ENCODE data around the gene BDH2.

Gene BDH2

DNA sequence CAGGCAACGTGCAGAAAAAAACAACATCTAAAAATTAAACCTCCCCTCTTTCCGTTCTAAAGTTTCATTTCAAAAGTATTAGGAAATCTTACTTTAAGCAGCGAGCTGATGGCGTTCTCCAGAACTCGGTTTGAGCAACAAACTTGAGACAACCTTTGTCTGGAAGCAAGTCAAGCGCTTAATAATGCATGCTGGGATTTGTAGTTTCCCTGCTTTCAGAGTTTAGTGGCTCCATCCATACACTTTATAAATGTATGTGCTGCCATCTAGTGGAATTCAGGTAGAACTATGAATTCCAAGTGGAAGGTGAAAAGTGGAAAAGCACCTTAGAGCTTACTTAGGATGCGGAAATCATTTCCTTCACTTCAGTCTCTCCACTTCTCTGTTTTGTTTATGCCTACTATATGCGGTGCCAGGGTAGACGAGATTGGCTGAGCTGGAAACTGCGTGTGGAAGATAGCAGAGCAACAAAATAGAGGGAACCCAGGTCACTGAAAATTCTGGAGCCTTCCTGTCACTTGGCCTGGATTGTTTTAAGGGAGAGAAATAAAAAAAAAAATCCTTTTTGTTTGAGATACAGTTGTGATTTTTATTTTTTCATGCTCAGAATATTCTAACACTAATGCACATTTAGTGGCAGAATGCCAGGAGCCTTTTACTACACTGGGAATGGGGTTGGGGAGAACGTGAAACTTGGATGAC is at the start of gene BDH2:
BDH2 (minus strand) TSS at position 144 of the 702 bp plus-strand sequence. CDS start 3,580 bp downstream, outside the sequence.
- peak; percentile 91 for DNase-seq

DNA sequence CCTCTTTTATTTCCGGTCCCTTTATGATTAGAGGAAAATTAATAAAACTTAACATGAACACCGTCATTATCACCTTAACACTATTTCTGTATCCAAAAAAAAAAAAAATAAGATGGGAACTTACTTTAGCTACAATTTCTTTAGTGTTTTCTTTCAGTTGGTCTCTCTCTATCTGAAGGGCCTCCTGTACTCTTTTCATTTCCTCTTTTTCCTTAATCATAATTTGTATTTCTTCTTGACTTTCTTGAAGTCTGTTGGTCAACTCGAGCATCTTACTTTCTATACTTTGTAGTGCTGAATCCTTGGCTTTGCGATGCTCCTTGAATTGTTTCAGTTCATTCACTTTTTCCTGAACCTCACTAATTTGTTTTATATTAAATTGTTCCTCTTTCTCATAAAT is 45.3 kb upstream of the BDH2 start:
- DNase-seq = no peak

DNA sequence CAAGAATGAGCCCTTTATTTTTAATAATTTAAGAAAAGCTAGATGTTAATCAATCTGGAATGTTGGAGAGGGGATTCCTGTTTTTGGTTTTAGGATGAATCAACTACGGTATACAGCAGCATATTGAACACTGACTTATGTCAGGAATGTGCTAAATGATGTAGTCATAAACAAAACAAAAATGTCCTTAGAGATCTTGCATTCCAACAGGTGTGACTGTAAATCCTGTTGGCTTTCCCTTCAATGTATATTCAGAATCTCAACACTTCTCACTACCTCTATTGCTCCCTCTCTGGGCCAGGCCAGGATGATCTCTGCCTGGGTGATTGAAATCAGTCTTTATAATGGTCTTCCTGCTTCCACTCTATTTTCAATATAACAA is 37.8 kb upstream of the BDH2 start:
- DNase-seq = no peak

DNA sequence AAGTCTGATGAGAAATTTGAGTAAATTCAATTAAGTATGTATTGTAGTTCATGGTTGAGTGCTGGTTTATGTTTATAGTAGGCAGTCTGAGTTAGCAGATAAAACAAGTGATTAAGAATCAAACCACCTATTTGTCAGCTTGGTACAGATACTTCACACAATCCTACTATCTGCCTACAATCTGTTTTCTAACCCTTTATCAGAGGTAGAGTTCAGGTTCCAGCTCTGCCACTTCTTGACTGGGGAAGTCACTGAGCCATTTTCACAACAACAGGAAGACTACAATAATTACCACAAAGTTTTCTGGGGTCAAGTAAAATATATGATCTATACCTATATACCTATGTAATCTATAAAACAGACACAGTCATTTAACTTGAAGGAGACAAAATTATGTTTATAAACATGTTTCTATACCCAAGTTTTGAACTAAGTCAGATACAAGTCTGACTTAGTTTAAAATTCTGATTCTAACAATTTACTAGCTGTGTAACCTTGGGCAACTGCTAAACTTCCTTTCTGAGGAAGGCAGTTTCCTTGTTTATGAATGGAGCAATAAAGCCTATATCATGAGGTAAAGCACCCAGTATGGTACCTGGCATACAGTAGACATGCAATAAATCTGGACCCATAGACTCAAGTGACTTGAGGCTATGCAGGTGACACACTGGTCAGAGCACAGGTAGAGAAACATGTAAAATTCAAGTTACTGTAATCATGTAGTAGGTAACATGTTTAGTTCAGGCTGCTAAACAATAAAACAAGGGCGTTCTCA is 37.2 kb upstream of the BDH2 start:
- no peak for DNase-seq

DNA sequence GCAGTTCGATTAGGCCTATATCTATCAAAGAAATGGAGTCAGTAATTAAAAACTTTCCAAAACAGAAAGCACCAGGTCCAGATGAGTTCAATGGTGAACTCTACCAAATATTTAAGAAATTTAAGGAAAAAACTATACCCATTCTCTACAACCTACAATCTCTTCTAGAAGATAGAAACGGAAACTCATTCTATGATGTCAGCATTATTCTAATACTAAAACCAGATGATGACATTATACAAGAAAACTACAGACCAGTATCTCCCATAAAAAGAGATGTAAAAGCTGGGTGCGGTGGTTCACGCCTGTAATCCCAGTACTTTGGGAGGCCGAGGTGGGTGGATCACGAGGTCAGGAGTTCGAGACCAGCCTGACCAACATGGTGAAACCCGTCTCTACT is 29.5 kb upstream of the BDH2 start:
- DNase-seq = no peak

DNA sequence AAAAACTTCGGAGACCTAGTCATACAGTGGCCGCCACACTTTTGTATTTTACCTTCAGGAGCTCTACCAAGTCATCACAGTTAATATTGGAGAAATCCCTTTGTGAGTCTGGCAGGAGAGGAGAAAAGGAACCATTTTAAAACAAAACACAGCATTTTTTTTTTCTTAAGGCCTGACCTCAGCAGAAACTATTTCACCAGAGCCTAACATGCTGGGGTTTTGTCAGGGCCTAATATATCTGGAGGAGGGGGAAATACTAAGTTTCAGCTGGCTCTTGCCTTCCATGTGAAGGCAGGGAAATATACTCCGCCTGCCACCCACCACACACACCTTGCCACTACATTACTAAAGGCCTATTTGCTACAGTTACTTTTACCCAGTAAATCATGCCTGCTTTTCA is 26.5 kb upstream of the BDH2 start:
- no peak for DNase-seq

DNA sequence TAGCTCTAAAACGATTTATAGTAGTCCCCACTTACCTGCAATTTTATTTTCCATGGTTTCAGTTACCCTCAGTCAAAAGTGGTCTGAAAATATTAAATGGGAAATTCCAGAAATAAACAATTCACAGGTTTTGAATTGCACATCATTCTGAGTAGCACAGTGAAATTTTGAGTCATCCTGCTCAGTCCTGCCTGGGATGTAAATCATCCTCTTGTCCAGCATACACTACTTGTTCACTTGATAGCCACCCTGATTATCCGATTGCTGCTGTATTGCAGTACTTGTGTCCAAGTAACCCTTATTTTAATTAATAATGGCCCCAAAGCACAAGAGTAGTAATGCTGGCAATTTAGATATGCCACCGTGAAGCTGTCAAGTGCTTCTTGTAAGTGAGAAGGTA is 23.5 kb upstream of the BDH2 start:
- no peak for DNase-seq

DNA sequence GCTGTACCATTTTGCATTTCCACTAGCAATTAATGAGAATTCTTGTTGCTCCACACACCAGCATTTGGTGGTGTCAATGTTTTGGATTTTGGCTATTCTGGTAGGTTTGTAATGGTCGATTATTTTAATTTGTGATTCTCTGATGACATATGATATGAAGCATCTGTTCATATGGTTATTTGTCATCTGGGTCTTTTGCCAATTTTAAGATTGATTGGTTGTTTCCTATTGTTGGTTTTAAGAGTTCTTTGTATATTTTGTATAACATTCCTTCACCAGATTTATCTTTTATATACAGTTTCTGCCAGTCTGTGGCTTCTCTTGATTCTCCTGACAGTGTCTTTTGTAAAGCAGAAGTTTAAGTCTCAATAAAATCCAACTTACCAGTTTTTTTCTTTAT is 18.5 kb upstream of the BDH2 start:
- DNase-seq = no peak

DNA sequence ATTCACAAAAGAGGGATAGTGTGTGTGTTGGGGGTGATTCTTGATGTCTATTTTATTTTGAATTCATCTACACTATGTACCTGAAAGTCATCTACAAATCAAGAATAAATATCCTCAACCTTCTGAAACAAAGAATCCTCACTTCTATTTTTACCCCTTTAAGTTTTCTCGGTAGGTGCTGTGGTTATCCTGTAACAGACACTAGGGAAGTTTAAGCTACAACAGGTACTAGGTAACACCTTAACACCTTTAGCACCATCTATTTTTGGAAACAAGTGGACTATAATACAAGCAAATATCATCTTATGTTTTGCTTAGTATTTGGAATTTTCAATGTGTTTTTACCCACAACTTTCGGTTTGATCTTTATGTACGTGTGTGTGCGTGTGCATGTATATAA is 12.0 kb upstream of the BDH2 start:
- no peak for DNase-seq

DNA sequence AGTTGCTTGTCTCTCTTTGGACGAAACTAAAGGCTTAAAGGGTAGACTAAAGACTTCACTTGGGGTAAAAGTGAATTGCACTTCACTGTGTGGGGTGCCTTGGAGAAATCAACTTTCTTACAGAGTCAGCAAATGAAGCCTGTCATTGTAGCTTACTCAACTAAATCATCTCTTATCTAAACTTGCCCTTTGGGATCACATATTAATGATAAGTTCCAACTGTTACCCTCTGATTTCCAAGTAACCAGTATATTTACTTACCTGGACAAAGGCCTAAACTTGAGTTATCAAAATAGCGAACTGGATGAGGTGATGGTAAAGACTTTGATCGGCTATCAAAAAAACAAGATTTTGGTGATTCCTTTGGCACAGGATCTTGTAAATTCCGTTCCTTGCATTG is 8.9 kb upstream of the BDH2 start:
- no peak for DNase-seq

DNA sequence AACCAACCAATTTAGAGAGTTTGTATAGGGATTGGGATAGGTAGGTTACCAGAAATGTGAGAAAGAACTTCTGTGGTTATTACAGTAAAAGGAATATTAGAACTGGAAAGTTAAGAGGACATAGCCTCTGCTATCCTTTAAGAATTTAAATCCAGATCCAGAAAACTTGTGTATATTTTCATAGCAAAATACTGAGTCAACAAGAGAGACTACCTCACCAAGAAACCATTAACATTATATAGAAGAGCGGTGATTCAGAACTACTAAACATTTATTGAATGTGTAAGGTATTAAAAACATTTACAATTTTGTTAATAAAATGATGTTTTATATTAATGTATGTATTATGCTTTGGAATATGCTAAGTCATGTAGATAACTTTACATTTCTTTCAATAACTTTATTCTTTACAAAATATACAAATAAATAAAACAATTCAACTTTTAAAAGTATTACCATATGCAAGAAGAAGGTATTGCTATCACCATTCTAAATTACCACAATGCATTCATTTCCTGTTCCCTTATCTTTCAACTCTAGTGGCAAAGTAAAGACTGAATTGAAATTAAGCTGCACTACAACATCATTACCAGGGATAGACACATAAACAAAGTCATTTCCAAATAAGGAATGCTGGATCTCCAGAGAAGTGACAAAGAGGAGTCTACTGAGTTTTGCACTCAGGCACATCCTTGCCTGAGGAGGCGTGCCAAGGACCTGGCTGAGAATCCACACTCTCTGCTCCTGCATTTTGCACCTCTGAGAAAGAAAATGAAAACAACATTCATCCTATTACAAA is 6.1 kb upstream of the BDH2 start:
- no peak for DNase-seq

DNA sequence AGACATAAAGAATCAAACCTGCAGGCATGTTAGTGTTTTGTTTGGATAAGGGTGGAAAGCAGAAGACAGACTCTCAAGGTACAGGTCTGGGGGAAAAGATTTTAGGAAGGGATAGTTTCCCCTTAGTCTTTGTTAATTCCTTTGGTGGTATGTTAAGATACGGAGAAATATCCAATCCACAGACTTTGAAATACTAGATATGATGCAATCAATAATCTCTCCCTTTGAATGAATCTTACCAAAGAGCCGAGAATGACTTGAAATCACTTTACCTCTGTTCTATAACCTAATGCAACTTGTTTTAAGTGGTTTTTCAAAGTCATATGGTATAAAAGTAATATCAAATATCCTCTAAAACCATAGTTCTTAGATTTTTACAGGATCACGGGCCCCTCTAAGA is 5.3 kb upstream of the BDH2 start:
- no peak for DNase-seq

DNA sequence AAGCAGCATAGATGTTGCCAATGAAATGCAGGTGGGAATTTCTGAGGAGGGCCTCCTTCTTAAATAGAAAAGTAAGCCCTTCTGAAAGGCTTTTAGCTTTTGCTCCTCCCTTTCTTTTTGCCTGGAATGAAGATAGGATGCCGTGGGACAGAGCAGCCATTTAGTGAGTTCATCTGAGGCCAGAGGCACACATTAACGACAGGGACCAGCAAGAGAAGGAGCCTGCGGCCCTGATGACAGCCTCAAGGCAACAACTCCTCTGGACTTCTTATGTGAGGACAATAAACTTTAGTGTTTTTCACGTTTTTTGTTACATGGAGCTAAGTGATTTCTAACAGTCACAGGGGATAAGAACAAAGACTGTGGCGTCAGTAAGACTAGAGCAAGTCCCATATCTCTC is 1.1 kb upstream of the BDH2 start:
- DNase-seq = no peak

DNA sequence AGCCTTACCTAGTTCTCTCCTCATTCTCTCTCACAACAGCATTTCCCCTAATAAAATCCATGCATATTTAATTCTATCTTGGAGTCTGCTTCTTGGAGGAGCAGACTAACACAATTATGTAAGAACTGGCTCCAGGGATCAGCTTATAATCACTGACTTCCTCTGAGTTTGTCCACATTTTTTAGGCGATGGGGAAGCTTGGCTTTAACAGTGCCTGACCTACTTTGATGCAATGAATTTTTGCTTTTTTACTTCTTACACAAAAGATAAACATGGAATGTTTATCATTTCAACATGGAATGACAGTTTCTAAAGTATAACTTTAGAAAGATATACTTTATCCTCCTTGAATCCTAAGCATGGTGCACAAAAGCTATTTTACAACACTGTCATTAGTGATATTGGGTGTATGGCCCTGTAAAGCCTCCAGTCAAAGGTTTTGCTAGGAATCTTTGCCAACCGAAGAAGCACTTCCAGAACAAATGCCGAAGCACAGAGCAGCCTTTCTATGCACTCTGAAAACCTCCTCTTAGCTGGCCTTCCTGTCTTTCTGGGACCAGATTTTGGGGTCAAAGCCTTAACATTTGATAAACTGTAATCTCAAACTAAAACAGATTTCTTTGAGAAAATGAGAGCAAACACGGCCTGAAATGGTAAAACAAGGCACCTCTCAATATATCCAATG is 736 bp downstream of the BDH2 start:
- peak; percentile 57 for DNase-seq

DNA sequence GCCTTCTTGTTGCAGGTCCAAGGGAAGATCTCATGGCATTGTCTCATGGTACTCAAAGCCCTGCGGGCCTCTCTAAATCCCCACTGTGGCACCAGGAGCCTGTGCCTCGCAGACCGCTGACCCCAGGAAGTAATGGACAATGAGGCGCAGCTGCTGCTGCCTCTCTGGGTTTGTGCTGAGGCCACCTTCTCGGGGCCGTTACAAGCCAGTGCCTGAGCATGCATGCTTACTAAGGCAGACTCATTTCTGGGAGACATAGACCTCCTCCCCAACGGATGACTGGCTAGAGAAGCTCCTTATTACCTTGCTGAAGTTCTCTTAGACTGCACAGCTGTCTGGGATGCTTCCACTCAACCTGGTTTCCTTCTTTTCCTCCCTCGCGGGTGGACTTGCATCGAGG is 1.3 kb downstream of the BDH2 start:
- DNase-seq = no peak

DNA sequence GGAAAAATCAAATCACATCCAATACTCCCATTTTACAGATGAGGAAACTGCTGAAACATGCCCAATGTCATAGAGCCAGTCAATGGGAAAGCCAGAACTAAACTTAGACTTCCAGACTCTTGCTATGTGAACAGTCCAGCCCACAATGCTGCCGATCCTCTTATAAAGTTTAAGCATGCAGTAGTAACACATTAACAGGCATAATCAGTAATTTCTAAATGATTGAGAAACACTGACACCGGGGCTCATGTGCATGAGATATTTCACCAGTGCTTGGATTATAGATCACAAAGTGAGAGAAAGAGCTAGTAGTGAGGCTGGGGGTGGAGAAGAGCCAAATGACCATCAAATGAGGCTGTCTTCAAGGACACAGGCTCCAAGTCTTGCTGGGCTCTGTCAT is 2.5 kb downstream of the BDH2 start:
- DNase-seq = no peak

DNA sequence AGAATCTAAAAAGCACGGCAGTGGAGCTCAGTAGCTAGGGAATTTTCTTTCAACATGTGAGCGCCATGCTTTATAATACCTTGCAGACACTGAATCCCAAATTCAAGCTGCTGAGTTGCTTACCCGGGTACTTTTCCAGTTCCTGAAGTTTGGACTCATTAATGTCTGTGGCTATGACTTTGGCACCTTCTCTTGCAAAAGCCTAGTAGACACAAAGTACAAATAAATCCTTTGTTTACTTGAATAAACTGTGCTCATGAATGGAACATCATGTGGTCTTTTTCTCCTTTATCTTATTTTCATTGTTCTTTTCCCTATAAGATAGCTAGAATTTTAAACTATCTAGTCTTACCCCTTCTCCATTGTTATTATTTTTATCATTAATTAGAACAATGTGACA is 4.6 kb downstream of the BDH2 start:
- peak; percentile 61 for DNase-seq

DNA sequence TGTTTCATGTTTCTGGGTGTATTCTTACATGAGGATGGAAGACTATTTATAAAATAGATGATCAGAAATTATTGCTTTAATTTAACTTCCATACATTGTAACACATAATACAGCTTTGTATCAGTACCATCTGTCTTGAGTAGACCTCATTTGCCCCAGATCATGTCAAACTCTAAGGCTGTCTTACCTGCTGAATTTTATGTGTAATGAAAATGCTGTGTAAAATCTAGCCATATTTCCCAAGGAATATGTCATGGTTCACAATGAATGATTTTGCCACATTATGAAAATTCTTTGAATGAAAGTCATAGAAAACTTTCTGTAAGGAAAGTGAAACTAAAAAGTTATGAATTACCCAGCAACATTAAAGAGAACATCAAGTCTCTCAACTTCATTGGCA is 7.4 kb downstream of the BDH2 start:
- DNase-seq = no peak

DNA sequence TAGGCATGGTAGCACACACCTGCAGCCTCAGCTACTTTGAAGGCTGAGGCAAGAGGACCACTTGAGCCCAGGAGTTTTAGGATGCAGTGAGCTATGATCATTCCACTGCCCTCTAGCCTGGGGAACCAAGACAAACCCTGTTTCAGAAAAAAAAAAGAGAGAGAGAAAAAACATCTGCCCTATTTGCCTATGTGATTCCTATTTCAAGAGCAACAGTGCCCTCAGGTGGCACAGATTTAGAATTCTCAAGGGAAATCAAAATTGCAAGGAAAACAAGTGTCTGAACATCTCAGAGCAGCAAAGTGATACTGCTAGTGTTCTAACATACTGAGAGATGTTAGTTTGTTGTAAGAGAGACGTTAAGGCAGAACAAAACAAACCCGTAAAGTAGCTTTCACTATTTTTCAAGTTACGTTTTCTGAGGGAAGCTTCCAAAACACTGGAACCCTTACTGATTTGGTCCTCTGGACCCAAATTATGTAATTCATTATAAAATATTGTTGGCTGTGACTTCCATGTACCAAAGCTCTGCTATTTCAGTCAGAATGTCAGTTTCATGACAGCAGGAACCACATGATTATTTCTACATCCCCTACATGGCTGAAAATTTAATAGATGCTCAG is 7.9 kb downstream of the BDH2 start:
- peak; percentile 71 for DNase-seq

DNA sequence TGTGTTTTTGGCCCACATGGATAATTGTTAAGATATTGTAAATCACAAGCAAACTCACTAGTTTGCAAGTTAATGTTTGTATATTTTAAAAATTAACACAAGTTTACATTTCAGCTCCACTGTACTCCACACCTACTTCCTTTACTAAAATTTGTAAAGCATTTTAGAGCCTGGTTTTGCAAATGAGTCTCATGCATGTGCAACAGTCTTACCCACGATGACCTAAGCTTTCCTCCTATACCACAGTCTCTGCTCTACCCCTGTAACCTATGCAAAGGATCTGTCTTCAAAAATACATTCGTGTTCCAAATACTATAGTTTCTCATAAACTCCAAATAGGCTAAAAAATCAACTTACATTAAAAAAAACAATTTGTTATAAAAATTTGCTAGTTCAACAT is 10.2 kb downstream of the BDH2 start:
- no peak for DNase-seq

DNA sequence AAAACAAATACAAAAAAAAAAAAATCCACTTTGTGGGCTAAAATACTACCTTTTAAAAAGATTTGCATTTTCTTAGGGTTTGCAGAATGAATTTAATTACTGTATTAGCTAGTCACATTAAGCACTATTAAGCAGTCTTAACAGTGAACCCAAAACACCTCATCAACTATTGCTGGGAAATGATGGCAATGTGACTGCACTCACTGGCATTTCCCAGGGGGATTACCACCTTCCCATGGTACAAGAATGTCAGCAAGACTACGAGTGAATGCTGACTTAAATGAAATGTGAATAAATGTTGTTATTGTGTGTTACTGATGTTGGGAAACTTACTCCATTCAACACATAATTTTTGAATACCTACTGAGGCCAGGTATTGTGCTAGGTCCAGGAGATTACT is 13.1 kb downstream of the BDH2 start:
- DNase-seq = no peak

DNA sequence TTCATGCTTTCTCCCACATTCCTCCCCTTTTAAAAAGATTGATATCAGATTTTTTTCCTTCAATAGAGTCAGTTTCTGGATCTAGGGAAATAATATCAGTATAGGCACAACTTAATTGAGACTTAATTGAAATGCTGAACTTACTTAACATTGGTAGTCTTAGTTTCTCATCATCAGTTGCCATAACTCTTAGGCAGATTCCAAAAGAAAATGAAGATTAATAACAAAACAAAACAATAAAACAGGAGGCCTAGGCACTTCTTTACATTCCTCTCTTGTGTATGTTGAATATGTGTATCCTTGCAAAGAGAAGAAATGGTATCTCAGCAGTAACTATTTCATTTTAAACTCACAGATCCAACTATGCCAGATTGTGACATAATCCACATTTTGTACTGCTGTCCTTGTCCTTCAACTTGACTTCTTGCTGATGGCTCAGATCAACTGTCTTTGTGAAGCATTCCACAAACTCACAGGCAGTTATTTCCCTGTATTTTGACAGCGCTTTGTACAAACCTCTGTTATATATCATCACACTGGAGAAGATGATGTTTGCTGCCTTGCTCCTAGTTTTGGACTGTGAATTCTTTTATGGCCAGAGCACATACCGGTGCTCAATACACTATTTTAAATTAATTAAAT is 14.0 kb downstream of the BDH2 start:
- no peak for DNase-seq
